ENCODE measurements around the gene TCF12.
"Not testable (repeated sequence)": the region's sequence is repeated elsewhere in the genome, so short reads cannot be mapped to it uniquely, and the experiment has no call there.

Gene TCF12

DNA sequence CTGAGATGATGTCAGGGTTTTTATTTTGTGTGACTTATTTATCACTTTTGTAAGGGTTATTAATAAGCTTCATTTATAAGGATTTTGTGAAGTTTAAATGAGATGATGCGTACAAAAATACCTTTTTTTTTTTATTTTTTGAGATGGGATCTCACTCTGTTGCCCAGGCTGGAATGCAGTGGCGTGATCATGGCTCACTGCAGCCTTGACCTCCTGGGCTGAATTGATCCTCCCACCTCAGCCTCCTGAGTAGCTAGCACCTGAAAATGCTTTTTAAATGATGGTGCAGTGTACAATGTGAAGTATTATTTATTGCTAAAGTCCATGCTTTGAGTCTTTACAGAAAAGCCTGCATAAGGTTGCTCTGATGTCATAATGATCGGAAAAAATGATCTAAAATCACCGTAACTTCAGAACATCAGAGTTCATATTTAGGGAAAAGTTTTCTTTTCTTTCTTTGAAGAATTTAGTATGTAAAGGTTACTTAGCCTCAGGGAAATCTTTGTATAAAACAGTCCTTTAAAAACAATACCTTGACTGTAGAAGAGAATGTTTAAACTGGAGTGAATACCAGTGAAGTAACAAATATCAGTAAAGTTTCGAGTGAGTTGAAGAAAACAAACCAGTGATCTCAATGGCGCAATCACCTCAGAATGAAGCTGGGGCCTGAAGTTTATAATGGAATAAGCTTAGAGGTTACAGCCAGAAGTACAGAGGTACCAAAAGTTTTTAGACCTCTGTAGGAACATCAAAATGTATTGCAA lies 29.7 kb downstream of the TCF12 start:
- DNase-seq (ENCODE audit: low read depth), result no peak

DNA sequence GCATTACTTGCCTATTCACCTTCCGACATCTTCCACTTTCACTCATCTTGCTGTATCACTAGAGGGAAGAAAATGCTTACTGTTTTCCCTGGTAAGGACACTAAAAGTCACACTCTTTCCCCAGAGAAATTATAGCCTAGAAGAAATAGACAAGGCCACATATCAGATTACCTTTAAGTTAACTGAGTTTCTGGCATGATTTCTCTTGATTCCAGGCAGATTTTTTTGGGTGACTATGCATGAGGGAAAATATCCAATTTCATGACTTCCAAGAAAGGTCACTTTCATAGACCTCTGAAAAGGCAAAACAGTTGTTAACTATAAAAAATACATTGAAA lies 30.3 kb downstream of the TCF12 start:
- DNase-seq (ENCODE audit: low read depth), result no peak

GRCh38 chr15:56950979-56951378 lies 32.5 kb downstream of the TCF12 start:
- DNase-seq (ENCODE audit: low read depth), result no peak

- DNase-seq (ENCODE audit: low read depth), result no peak
These were observed 35.3 kb downstream of the TCF12 start for GRCh38 chr15:56953790-56954189.

DNA sequence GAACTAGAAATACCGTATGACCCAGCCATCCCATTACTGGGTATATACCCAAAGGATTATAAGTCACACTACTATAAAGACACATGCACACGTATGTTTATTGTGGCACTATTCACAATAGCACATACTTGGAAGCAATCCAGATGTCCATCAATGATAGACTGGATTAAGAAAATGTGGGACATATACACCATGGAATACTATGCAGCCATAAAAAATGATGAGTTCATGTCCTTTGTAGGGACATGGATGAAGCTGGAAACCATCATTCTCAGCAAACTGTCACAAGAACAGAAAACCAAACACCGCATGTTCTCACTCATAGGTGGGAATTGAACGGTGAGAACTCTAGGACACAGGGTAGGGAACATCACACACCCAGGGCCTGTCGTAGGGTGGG lies 36.6 kb downstream of the TCF12 start:
- DNase-seq (ENCODE audit: low read depth), result not testable (repeated sequence)

DNA sequence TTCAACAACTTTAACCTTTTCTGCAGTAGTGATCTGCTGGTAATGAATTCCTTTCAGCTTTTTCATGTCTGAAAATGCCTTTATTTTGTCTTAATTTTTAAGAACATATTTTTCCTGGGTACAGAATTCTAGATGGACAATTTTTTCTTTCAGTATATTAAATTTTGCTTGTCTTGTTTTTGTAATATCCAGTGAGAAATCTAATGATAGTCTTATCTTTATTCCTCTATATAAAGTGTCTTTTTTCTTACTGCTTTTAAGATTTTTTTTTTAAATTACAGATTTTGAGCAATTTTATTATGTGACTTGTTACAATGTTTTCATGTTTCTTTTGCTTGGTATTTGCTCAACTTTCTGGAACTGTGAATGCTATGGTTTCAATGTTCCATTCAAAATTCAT lies 38.1 kb downstream of the TCF12 start:
- no peak for DNase-seq (ENCODE audit: low read depth)

DNA sequence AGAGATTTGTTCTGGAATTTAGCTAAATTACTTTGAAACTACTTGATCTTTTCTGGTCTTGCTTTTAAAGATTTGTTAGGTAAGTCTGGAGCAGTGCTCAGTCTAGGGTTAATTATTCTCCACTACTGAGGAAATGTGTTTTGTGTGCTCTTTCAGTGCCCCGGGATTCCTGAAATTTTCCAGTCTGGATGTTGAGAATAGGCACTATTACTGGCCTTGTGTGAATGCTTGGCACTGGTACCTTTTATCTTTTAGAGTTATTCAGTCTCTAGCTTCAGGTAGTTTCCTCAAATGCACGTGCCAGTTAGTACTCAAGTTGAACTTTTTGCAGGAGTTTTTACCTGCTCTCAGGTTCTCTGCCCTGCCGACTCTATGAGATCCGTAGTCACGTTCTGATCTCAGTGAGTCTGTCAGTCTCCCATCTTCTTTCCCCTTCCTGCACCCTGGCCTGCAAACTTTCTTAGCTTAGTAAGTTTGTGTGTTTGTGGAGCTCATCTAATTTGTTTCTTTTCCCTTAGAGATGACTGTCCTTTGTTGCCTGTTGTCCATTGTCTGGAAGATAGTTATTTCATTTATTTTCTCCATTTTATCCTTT lies 39.5 kb downstream of the TCF12 start:
- DNase-seq (ENCODE audit: low read depth), result no peak

GRCh38 chr15:56959318-56959648 lies 40.8 kb downstream of the TCF12 start:
- no peak for DNase-seq (ENCODE audit: low read depth)

DNA sequence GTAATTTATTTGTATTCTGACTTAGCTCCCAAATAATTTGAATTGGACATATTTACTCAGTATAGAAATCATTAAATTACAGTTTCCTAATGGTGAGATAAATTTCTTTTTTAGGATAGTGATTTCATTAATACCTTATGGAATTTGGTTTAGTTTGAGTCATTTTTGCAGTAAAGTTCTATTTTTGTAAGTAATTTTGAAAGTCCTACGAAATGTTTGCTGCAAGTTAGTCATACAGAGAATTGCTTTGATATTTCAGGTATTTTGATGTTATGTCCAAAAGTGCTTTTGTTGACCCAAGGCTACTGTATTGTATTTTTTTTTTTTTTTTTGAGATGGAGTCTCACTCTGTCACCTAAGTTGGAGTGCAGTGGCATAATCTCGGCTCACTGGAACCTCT lies 41.7 kb downstream of the TCF12 start:
- no peak for DNase-seq (ENCODE audit: low read depth)

GRCh38 chr15:56963126-56963525 lies 44.7 kb downstream of the TCF12 start:
- no peak for DNase-seq (ENCODE audit: low read depth)

DNA sequence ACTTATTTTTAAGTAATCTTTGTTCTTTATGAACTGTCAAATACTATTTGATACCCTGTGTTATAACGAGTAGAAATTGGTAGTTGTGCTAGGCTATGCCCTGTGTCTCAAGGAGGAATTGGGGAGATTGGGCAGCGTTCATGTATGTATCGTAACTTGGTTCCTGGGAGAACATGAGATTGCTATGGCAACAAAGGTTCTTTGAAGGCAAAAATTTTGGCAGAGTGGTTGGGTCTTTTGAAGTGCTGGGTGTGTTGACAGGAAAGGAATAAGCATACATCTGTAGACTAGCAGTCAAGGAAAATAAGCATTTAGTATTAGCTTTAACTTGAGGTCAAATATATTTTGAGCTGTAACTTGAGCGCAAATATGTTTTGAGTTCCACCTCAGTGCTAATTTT lies 45.3 kb downstream of the TCF12 start:
- DNase-seq (ENCODE audit: low read depth), result no peak

GRCh38 chr15:56964182-56964581 lies 45.7 kb downstream of the TCF12 start:
- no peak for DNase-seq (ENCODE audit: low read depth)

DNA sequence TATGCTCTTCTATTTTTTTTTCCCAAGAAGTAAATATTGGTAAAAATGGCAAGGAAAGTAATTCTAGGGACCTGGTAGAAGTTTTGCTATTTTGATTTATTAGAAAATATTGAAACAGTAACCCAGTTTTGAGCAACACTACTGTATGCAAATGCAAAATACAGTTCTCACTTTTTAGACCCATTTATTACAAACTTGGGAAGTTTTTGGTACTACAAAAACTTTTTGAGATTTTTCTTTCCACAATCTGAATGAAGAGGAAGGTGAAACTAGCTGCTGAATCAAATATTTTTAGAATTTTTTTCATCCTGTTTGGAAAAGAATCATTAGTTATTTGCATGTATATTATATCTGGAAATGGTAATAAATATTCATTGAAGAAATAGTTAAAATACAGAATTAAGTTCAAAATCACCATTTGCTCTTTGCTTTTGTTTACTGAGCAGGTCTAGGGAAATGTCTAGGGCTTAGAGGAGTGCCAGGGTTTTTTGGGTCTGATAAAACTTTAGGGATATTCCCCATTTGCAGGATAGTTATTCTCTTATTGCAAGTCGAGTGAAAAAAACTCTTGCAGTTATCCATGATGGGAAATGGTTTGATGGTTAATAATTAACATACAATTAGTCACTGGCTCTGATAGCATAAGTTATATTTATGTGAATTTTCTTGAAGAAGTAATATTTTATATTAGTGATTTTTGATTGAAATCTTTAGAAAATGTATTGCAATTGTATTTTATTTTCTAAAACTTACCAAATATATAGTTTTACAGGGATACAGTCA lies 47.0 kb downstream of the TCF12 start:
- no peak for DNase-seq (ENCODE audit: low read depth)

DNA sequence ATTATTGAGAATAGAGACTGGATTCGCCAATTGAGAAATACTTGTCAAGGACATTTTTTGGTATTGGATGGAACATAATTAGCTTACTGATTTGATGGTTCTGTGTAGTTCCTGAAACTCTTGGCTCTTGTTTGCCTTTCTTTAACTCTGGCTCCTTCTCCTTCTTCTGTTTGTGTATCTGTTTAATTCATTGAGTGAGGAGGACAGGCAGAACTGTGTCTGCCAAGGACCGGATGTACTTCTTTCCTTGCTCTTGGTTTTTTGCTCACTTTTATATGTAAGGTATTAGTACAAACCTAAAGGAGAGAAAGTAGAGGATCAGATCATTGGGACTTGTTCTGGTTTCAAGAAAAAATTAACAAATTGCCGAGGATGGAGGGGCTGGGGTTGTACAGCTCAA lies 48.9 kb downstream of the TCF12 start:
- no peak for DNase-seq (ENCODE audit: low read depth)

DNA sequence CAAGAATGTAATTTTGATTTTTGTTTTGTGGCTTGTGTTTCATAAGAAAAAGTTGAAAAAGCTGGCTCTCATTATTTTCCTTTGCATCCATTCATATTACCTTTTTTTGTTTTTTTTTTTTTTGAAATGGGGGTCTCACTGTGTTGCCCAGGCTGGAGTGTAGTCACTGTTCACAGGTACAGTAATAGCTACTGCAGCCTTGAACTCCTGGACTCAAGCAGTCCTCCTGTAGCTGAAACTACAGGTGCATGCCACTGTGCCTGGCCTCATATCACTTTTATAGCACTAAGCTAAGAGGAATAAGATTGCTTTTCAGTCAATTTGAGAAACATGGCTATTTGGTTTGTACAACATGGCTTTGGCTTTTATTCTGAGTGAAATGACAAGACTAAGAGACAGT lies 49.8 kb downstream of the TCF12 start:
- no peak for DNase-seq (ENCODE audit: low read depth)

DNA sequence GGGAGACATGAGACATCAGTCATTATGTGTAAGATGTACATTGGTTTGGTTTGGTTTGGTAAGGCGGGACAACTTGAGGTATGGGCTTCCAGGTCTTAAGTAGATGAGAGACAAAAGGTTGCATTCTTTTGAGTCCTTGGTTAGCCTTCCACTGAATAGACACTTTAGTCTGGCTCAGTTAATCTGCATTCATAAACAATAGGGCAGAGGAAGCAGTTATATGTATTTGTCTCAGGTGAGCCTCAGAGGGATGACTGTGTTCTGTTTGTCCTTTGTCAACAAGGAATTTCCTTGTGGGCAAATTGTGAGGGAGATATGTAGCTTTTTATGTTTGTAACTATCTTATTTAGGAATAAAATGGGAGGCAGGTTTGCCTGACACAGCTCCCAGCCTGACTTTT lies 50.4 kb downstream of the TCF12 start:
- no peak for DNase-seq (ENCODE audit: low read depth)

GRCh38 chr15:56969265-56969895 lies 50.9 kb downstream of the TCF12 start:
- DNase-seq (ENCODE audit: low read depth), result no peak

DNA sequence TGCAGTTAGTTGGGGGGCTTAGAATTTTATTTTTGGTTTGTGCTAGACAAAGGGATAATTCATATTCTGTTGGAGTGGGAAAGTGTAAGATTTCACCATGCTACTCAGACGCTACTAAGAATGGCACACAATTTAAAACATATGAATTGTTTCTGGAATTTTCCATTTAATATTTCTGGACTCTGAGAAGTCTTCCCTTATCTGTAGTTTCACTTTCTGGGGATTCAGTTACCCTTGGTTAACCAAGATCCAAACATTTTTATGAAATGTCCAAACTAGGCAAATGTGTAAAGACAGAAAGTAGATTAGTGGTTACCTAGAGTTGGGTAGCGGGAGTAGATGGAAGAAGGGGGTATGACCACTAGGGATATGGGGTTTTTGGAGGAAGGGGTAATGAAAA lies 53.1 kb downstream of the TCF12 start:
- DNase-seq (ENCODE audit: low read depth), result no peak

DNA sequence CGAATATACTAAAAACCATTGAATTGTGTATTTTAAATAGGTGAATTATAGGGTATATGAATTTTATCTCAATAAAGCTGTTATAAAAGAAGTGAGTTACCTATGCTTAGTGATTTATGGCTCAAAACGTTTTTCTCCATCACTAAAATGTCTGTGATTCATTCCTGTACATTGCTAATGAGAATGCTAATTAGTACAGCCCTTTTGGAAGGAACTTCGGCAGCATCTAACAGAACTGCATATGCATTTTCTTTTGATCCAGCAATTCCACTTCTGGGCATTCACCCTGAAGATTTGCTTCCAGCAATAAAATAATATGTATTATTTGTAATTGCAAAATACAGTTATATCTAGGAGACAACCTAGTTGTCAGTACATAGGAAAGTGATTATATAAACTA lies 53.6 kb downstream of the TCF12 start:
- DNase-seq (ENCODE audit: low read depth), result no peak

- DNase-seq (ENCODE audit: low read depth), result no peak
These were observed 54.0 kb downstream of the TCF12 start for GRCh38 chr15:56972426-56972825.

DNA sequence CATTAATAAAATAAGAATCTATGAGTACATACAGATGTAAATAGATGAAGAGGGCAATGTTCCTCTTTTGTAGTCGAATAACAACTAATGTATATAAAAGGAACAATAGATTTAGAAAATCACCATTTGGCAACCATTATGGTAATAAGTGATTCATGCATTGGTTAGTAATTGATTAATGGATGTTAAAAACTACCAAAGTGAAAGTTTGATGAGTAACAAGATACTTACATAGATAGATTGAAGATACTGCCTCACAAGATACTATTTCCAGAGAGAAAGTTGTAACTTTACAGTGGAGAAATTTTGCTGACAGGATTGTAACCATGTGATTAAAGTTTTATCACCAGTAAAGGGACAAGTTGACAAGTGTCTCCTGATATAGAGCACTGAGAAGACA lies 55.0 kb downstream of the TCF12 start:
- no peak for DNase-seq (ENCODE audit: low read depth)

DNA sequence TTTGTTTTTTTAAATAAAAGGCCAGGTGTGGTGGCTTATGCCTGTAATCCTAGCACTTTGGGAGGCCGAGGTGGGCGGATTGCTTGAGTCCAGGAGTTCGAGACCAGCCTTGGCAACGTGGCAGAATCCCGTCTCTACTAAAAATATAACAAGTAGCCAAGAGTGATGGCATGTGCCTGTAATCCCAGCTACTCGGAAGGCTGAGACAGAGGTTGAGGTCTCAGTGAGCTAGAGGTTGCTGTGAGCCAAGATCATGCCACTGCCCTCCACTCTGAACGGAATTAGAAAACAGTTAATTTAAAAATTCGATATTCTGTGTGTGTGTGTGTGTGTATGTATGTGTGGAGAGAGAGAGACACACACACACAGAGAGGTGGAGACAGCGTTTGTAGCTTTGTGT lies 58.8 kb downstream of the TCF12 start:
- DNase-seq (ENCODE audit: low read depth), result no peak
